ENCODE results near the gene MT1M.

Gene MT1M

GRCh38 chr16:56628486-56629350, 3.7 kb upstream of the MT1M start:
- DNase-seq (ENCODE audit: low spot score) = no peak

GRCh38 chr16:56629531-56629930, 2.9 kb upstream of the MT1M start:
- DNase-seq (ENCODE audit: low spot score) = no peak

GRCh38 chr16:56630134-56630533, 2.3 kb upstream of the MT1M start:
- no peak for DNase-seq (ENCODE audit: low spot score)

- DNase-seq (ENCODE audit: low spot score) = no peak
These were observed 1.3 kb upstream of the MT1M start for GRCh38 chr16:56631197-56631596.

GRCh38 chr16:56631832-56632155, 665 bp upstream of the MT1M start:
- DNase-seq (ENCODE audit: low spot score) = no peak

- DNase-seq (ENCODE audit: low spot score) = no peak
These were observed 448 bp downstream of the MT1M start for GRCh38 chr16:56632848-56633365.

GRCh38 chr16:56633535-56633934, 1.1 kb downstream of the MT1M start:
- no peak for DNase-seq (ENCODE audit: low spot score)

- DNase-seq (ENCODE audit: low spot score) = no peak
These were observed 2.4 kb downstream of the MT1M start for GRCh38 chr16:56634715-56635440.

GRCh38 chr16:56635441-56635967, 3.0 kb downstream of the MT1M start:
- no peak for DNase-seq (ENCODE audit: low spot score)

- DNase-seq (ENCODE audit: low spot score) = no peak
These were observed 4.4 kb downstream of the MT1M start for GRCh38 chr16:56636616-56637413.

GRCh38 chr16:56637814-56638750, 5.6 kb downstream of the MT1M start, which contains the start of gene MT1A:
Gene MT1A (plus strand): TSS chr16:56638666. CDS start chr16:56638739, 73 bp downstream.
- DNase-seq (ENCODE audit: low spot score) = no peak

- DNase-seq (ENCODE audit: low spot score) = no peak
These were observed 6.6 kb downstream of the MT1M start for GRCh38 chr16:56639045-56639444.

GRCh38 chr16:56640076-56640475, 7.6 kb downstream of the MT1M start:
- DNase-seq (ENCODE audit: low spot score) = no peak

- DNase-seq (ENCODE audit: low spot score) = no peak
These were observed 8.7 kb downstream of the MT1M start for GRCh38 chr16:56641166-56641565.

- peak; percentile 79 for DNase-seq (ENCODE audit: low spot score)
These were observed 10.8 kb downstream of the MT1M start for GRCh38 chr16:56643080-56643778.

GRCh38 chr16:56643833-56644232, 11.4 kb downstream of the MT1M start:
- DNase-seq (ENCODE audit: low spot score) = no peak

GRCh38 chr16:56645311-56645710, 12.9 kb downstream of the MT1M start:
- DNase-seq (ENCODE audit: low spot score) = no peak

GRCh38 chr16:56645838-56646237, 13.4 kb downstream of the MT1M start:
- no peak for DNase-seq (ENCODE audit: low spot score)

GRCh38 chr16:56647641-56648431, 15.4 kb downstream of the MT1M start:
- no peak for DNase-seq (ENCODE audit: low spot score)

Measured in CD4-positive, alpha-beta T cell treated with Interleukin-2 at 100 ng/mL for 4 hours (primary cell).